K562 (cell line): ENCODE measurements around the gene EIF2AK2. TPM values are rescaled to one million over a fixed set of nuclear protein-coding genes. Genes with fewer than 3 reads are reported as not detected.

Source experiments
- ATAC-seq: fragments of 200-7000 bp; cut with Tn5 transposase; 3 replicates; pipeline ENCODE4 v1.9.1; 2020; ENCODE audit warnings: moderate library complexity
- BruUV-seq: library from RNA; stranded (reverse); fragments of 400-500 nt; replicated peaks from 2 replicates; lab custom pipeline; 2021; lab: Mats Ljungman, UMichigan
- CTCF ChIA-PET: fragments of 300-600 bp; formaldehyde crosslinking; extraction: SDS; loops from one replicate; lab custom pipeline; 2021; ENCODE audit warnings: low intra/inter-chr PET ratio; lab: Yijun Ruan, JAX
- POLR2A ChIA-PET: fragments of 300-600, 350-650 bp; sonication (Branson Sonifier 250); formaldehyde crosslinking; extraction: SDS; loops from one replicate; lab custom pipeline; 2021; ENCODE audit warnings: antibody characterized with exemption, inconsistent platforms; lab: Yijun Ruan, JAX
- DNase-seq, 4 experiments: peaks; one replicate each; pipeline versions ENCODE4 v3.0.0 to v3.0.0-alpha.2; 2011 to 2018; ENCODE audit warnings: low spot score in 3 of 4, mixed read lengths in 3 of 4; ENCODE audit errors: extremely low read depth in 1 of 4
- FAIRE-seq: peaks from 2 replicates; lab custom pipeline; 2011; peaks lifted over from hg19 to GRCh38; lab: Jason Lieb, UNC
- H2AFZ ChIP-seq: 2 replicates; pipeline ENCODE4 v1.6.0; 2011; ENCODE audit warnings: low read depth, low read length, control low read depth, inconsistent platforms
- H3K27ac ChIP-seq: fragments of 200-600 bp; 3 replicates; pipeline ENCODE4 v1.8.0; 2011; ENCODE audit warnings: low read depth, mild to moderate bottlenecking, control low read depth, inconsistent platforms, low read length, moderate library complexity, mixed read lengths; ENCODE audit errors: extremely low read depth
- H3K27me3 ChIP-seq, 2 experiments: fragments of 300-600 bp in 1 of 2; 2 replicates in 1 of 2; 3 replicates in 1 of 2; pipeline versions ENCODE4 v1.6.0 to v1.8.0; 2011; ENCODE audit warnings: inconsistent platforms in 2 of 2, low read length in 2 of 2, mild to moderate bottlenecking in 1 of 2, mixed read lengths in 1 of 2, moderate library complexity in 1 of 2; ENCODE audit not compliant: control insufficient read depth in 2 of 2, insufficient read depth in 2 of 2
- H3K36me3 ChIP-seq: fragments of 300-600 bp; 3 replicates; pipeline ENCODE4 v1.8.0; 2011; ENCODE audit warnings: mild to moderate bottlenecking, low read length, inconsistent platforms; ENCODE audit not compliant: control insufficient read depth, insufficient read depth
- H3K4me1 ChIP-seq, 2 experiments: fragments of 200-600 bp in 1 of 2; replicated peaks in 1 of 2; 2 replicates in 1 of 2; 3 replicates in 1 of 2; pipeline versions ENCODE4 v1.5.1 to v1.8.0; 2011; ENCODE audit warnings: inconsistent platforms in 2 of 2, low read length in 2 of 2, mild to moderate bottlenecking in 1 of 2, mixed read lengths in 1 of 2, moderate library complexity in 1 of 2; ENCODE audit not compliant: control insufficient read depth in 2 of 2, insufficient read depth in 2 of 2
- H3K4me2 ChIP-seq: 2 replicates; pipeline ENCODE4 v1.6.1; 2011; ENCODE audit warnings: low read length, control low read depth, inconsistent platforms, mixed read lengths; ENCODE audit not compliant: insufficient read depth
- H3K4me3 ChIP-seq: fragments of 200-600 bp; sonication (generic), shearing (Covaris generic); 2 replicates; pipeline ENCODE4 v1.5.1; 2016; ENCODE audit warnings: control low read depth, inconsistent platforms
- H3K79me2 ChIP-seq: fragments of 200-600 bp; 3 replicates; pipeline ENCODE4 v1.8.0; 2011; ENCODE audit warnings: low read length, inconsistent platforms; ENCODE audit not compliant: control insufficient read depth, insufficient read depth
- H3K9ac ChIP-seq, 2 experiments: 2 replicates each; pipeline versions ENCODE4 v1.6.0 to v1.6.1; 2011; ENCODE audit warnings: low read depth in 2 of 2, low read length in 2 of 2, control low read depth in 1 of 2, inconsistent platforms in 1 of 2, mild to moderate bottlenecking in 1 of 2, mixed read lengths in 1 of 2; ENCODE audit not compliant: insufficient read depth in 1 of 2
- H3K9me1 ChIP-seq: one replicate; pipeline ENCODE4 v1.6.0; 2011; ENCODE audit warnings: inconsistent platforms, mild to moderate bottlenecking, low read length, moderate library complexity; ENCODE audit not compliant: control insufficient read depth, insufficient read depth
- H3K9me3 ChIP-seq: replicated peaks from 2 replicates; pipeline ENCODE4 v1.5.1; 2011; ENCODE audit warnings: low read depth, low read length, inconsistent platforms; ENCODE audit not compliant: control insufficient read depth, insufficient read depth
- H4K20me1 ChIP-seq: replicated peaks from 2 replicates; pipeline ENCODE4 v1.6.1; 2011; ENCODE audit warnings: low read length, inconsistent platforms, mixed read lengths; ENCODE audit not compliant: control insufficient read depth, insufficient read depth
- ELF2 ChIP-seq: fragments of 250-450 bp; sonication (Bioruptor Pico); IDR thresholded peaks from 2 replicates; pipeline ENCODE4 v1.5.0; 2021; ENCODE audit warnings: mild to moderate bottlenecking
- EP400 ChIP-seq: fragments of 450-650 bp; IDR thresholded peaks from 2 replicates; pipeline ENCODE4 v1.6.1; 2017; ENCODE audit warnings: antibody characterized with exemption, mild to moderate bottlenecking, moderate library complexity
- FOXJ2 ChIP-seq: fragments of 200-800 bp; sonication (Bioruptor generic); IDR thresholded peaks from 2 replicates; pipeline ENCODE4 v1.6.1; 2016; ENCODE audit warnings: missing genetic modification characterization, missing compliant biosample characterization
- HDAC8 ChIP-seq: fragments of 450-650 bp; IDR thresholded peaks from 2 replicates; pipeline ENCODE4 v1.6.1; 2016; ENCODE audit warnings: mild to moderate bottlenecking, missing genetic modification characterization, moderate library complexity, missing compliant biosample characterization
- KDM1A ChIP-seq, 2 experiments: fragments of 450-650 bp; IDR thresholded peaks; 2 replicates each; pipeline ENCODE4 v1.6.1; 2016; ENCODE audit warnings: mild to moderate bottlenecking in 2 of 2
- KLF16 ChIP-seq: IDR thresholded peaks from 2 replicates; pipeline ENCODE4 v1.6.1; 2016; ENCODE audit warnings: antibody characterized with exemption
- MCM2 ChIP-seq: fragments of 450-650 bp; IDR thresholded peaks from 2 replicates; pipeline ENCODE4 v1.6.1; 2017; ENCODE audit warnings: low read depth, mild to moderate bottlenecking
- RFX1 ChIP-seq: fragments of 450-650 bp; IDR thresholded peaks from 2 replicates; pipeline ENCODE4 v1.6.1; 2016; ENCODE audit warnings: mild to moderate bottlenecking, moderate library complexity
- TAL1 ChIP-seq: fragments of 450-650 bp; IDR thresholded peaks from 2 replicates; pipeline ENCODE4 v1.6.1; 2016; ENCODE audit warnings: mild to moderate bottlenecking
- XRCC3 ChIP-seq: fragments of 450-650 bp; IDR thresholded peaks from 2 replicates; pipeline ENCODE4 v1.6.1; 2017; ENCODE audit warnings: mild to moderate bottlenecking, moderate library complexity
- ZNF586 ChIP-seq: fragments of 450-650 bp; formaldehyde crosslinking; conservative IDR thresholded peaks from 2 replicates; pipeline ENCODE4 v1.4.0; 2020; ENCODE audit warnings: mild to moderate bottlenecking, moderate library complexity
- WGBS: fragments of 100-300 bp; shearing (Covaris generic); methylation state at CpG from one replicate; pipeline ENCODE4 v1.1.6; 2016; ENCODE audit warnings: low coverage, mixed read lengths; ENCODE audit not compliant: insufficient coverage; ENCODE audit errors: missing lambda C conversion rate; 5-methylcytosine and 5-hydroxymethylcytosine counted together
- in situ Hi-C: fragments of 300-500 bp; cut with MboI; formaldehyde crosslinking; loops from 4 replicates; pipeline ENCODE4 v1.15.0; 2018; ENCODE audit warnings: inconsistent platforms, mixed read lengths
- intact Hi-C: fragments of 100-400 bp; cut with micrococcal nuclease; formaldehyde crosslinking; loops from 2 replicates; pipeline ENCODE4 v1.14.2; 2022
- polyA plus RNA-seq, 8 experiments: library from polyadenylated mRNA; depleted of rRNA in 4 of 8; stranded (reverse) in 5 of 8; unstranded in 3 of 8; fragments of >200 nt; fragmentation: Nextera tagmentation in 2 of 8; fragmentation: Illumina TruSeq in 1 of 8; extraction: Ambion mirVana in 2 of 8; extraction: Trizol in 1 of 8; gene quantifications; 2 replicates each; pipeline versions ENCODE4 v1.2.1 to v1.2.3, GENCODE V29; 2011 to 2014; ENCODE audit warnings: inconsistent platforms in 1 of 8, missing spikeins in 1 of 8
- total RNA-seq, 7 experiments: library from RNA; depleted of rRNA in 6 of 7; stranded (reverse); fragments of >200 nt in 6 of 7; fragmentation: Illumina TruSeq in 2 of 7; extraction: Trizol in 2 of 7; gene quantifications; 2 replicates each; pipeline versions ENCODE4 v1.2.1 to v1.2.3, GENCODE V29; 2011 to 2021; ENCODE audit warnings: low replicate concordance in 1 of 7
- TF ChIP-seq, protein P1 (sequence below), 2 experiments: fragments of 450-650 bp in 1 of 2; sonication (generic) in 1 of 2; formaldehyde crosslinking in 1 of 2; IDR thresholded peaks in 1 of 2; conservative IDR thresholded peaks in 1 of 2; 2 replicates each; pipeline versions ENCODE4 v1.6.1 to v1.8.1; 2016 to 2023; ENCODE audit warnings: mild to moderate bottlenecking in 2 of 2, moderate library complexity in 2 of 2, inconsistent platforms in 1 of 2, missing genetic modification reagents in 1 of 2

Gene EIF2AK2
- total and polyA plus RNA-seq, 9 of the 15 experiments (the other 6 are each of a cell fraction or from before 2014, with no cell fraction given): 3.8 to 19.5 (median 13.3) TPM

DNA sequence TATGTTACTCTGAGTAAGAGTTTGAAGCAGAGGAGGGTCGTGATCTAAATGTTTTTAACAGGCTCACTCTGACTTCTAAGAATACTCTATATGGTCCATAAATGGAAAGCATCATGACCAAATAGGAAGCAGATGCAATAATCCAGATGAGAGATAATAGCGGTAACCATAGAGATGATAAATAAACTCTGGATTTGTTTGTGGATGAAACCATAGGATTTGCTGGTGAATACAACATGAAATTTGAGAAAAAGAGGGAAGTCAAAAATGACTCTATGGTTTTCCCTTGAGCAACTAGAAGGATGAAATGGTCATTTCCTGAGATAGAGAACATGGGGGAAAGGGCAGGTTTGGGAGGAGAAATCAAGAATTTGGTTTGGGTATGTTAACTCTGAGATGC lies 76.5 kb downstream of the EIF2AK2 start:
- Histone ChIP-seq H2AFZ (no peak overlapping the region), H4K20me1 (no peaks in the 10 kb centered on the region), H3K27ac (no peak overlapping the region), H3K79me2 (peaks cover 23% of the 10 kb centered on the region), H3K9ac (no peak overlapping the region), H3K9me1 (no peaks in the 10 kb centered on the region), H3K4me1 (peaks cover 4 to 5% of the 10 kb centered on the region in 2 experiments; a peak in 3 of 5 replicates), H3K36me3 (peaks cover 41% of the 10 kb centered on the region), H3K4me3 (no peak overlapping the region), H3K9me3 (no peaks in the 10 kb centered on the region), H3K27me3 (no peaks in the 10 kb centered on the region), H3K4me2 (no peak overlapping the region)
- ATAC-seq: no peak
- ChIA-PET CTCF (no interaction called here), POLR2A (no interaction called here)
- no peak for FAIRE-seq
- intact Hi-C loops (no loop called here), in situ Hi-C loops (no loop called here)
- TF ChIP-seq KDM1A (IDR thresholded peaks at IDR 0.05) (no peak), FOXJ2 (peak; percentile 25; the same call in 1 of the 2 replicates), RFX1 (peak; percentile 19; the same call in 1 of the 2 replicates)
- DNase-seq: no peak
- WGBS: 70% methylated on average over 2 of the region's 2 CpGs
- no TSS peak for BruUV-seq

DNA sequence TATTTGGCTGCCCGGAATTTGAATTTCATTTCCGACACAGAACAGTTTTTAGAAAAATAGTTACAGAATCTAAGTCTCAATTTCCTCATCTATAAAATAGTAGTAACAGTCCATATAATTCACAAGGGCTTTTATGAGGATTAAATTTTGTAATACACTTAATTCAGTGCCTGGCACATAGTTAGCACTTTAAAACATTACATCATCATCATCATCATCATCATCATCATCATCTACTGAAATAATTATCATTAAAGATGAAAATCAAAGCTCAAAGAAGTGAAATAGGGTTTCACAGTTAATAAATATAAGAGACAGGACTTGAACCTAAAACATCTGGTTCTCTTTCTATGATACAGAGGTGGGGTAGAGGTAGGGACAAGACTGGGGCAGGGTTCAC lies 85.8 kb downstream of the EIF2AK2 start:
- FAIRE-seq: no peak
- no peak overlapping the region for H3K9ac ChIP-seq
- TF ChIP-seq HDAC8 (tag): no peak
- TF ChIP-seq ELF2 (CRISPR knock-in tag): no peak
- TF ChIP-seq ZNF586 (CRISPR knock-in tag): no peak
- TF ChIP-seq MCM2: no peak
- TF ChIP-seq TAL1: no peak
- TF ChIP-seq, protein P1, sequence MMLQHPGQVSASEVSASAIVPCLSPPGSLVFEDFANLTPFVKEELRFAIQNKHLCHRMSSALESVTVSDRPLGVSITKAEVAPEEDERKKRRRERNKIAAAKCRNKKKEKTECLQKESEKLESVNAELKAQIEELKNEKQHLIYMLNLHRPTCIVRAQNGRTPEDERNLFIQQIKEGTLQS (IDR thresholded peaks at IDR 0.05): peak; percentile 75; the same call in 1 of the 2 replicates
- TF ChIP-seq, protein P1 (CRISPR knock-in tag; conservative IDR thresholded peaks at IDR 0.05): no peak
- no peak for TF ChIP-seq EP400
- no peak for TF ChIP-seq KLF16
- no peak for TF ChIP-seq XRCC3
- H3K36me3 ChIP-seq: peaks cover 53% of the 10 kb centered on the region
- DNase-seq: no peak
- H2AFZ ChIP-seq: no peak overlapping the region
- H4K20me1 ChIP-seq: no peaks in the 10 kb centered on the region
- no peaks in the 10 kb centered on the region for H3K4me1 ChIP-seq
- no TSS peak for BruUV-seq
- H3K27me3 ChIP-seq: no peaks in the 10 kb centered on the region
- intact Hi-C loops (no loop called here), in situ Hi-C loops (no loop called here)
- CTCF ChIA-PET: no interaction called here
- POLR2A ChIA-PET: no interaction called here
- no peak for ATAC-seq
- WGBS: 100% methylated on average over 2 of the region's 2 CpGs
- no peaks in the 10 kb centered on the region for H3K9me1 ChIP-seq
- H3K9me3 ChIP-seq: no peaks in the 10 kb centered on the region
- H3K79me2 ChIP-seq: no peaks in the 10 kb centered on the region
- H3K27ac ChIP-seq: no peak overlapping the region
- H3K4me3 ChIP-seq: no peak overlapping the region
- H3K4me2 ChIP-seq: no peak overlapping the region
